GM21619 (cell line): ENCODE data around the gene SIKE1.
"Not testable (repeated sequence)": the region's sequence is repeated elsewhere in the genome, so short reads cannot be mapped to it uniquely, and the experiment has no call there.

ENCODE experiments used
- ATAC-seq: cut with Tn5 transposase; IDR thresholded peaks from one replicate; pipeline ENCODE4 v1.9.1; 2021; ENCODE audit not compliant: unreplicated experiment

Gene SIKE1

GRCh38 chr1:114780344-114781226, at the start of gene SIKE1:
Gene SIKE1 (minus strand): TSS chr1:114780685. CDS start chr1:114780607, 78 bp downstream.
- ATAC-seq, result peak; percentile 99

- not testable (repeated sequence) for ATAC-seq
These were observed 49.6 kb upstream of the SIKE1 start for GRCh38 chr1:114830075-114830474.

GRCh38 chr1:114828251-114828650, 47.8 kb upstream of the SIKE1 start:
- ATAC-seq, result no peak

- no peak for ATAC-seq
These were observed 41.5 kb upstream of the SIKE1 start for GRCh38 chr1:114821978-114822377.

GRCh38 chr1:114820392-114820791, 39.9 kb upstream of the SIKE1 start:
- ATAC-seq, result no peak

- ATAC-seq, result no peak
These were observed 39.4 kb upstream of the SIKE1 start for GRCh38 chr1:114819869-114820268.

GRCh38 chr1:114804449-114804848, 24.0 kb upstream of the SIKE1 start:
- ATAC-seq, result not testable (repeated sequence)

GRCh38 chr1:114803001-114803400, 22.5 kb upstream of the SIKE1 start:
- no peak for ATAC-seq

GRCh38 chr1:114794038-114794437, 13.6 kb upstream of the SIKE1 start:
- ATAC-seq, result no peak

GRCh38 chr1:114790581-114790980, 10.1 kb upstream of the SIKE1 start:
- ATAC-seq, result not testable (repeated sequence)

GRCh38 chr1:114786440-114786839, 6.0 kb upstream of the SIKE1 start:
- ATAC-seq, result not testable (repeated sequence)

GRCh38 chr1:114782476-114782875, 2.0 kb upstream of the SIKE1 start:
- no peak for ATAC-seq

GRCh38 chr1:114779722-114780121, 763 bp downstream of the SIKE1 start:
- ATAC-seq, result no peak

GRCh38 chr1:114776726-114777125, 3.8 kb downstream of the SIKE1 start:
- ATAC-seq, result not testable (repeated sequence)

GRCh38 chr1:114771992-114772391, 8.5 kb downstream of the SIKE1 start:
- no peak for ATAC-seq

GRCh38 chr1:114770989-114771388, 9.5 kb downstream of the SIKE1 start:
- ATAC-seq, result no peak

GRCh38 chr1:114764689-114765088, 15.8 kb downstream of the SIKE1 start:
- no peak for ATAC-seq

- no peak for ATAC-seq
These were observed 22.1 kb downstream of the SIKE1 start for GRCh38 chr1:114758256-114758832.

GRCh38 chr1:114757455-114758255, 22.8 kb downstream of the SIKE1 start, which contains the start of gene CSDE1:
Gene CSDE1 (minus strand): TSS chr1:114757984. CDS start chr1:114739890, 18,094 bp downstream.
- peak; percentile 77 for ATAC-seq

- ATAC-seq, result no peak
These were observed 23.5 kb downstream of the SIKE1 start for GRCh38 chr1:114756949-114757454.
